DOHH2 (cell line): ENCODE data around the gene PCDH9.

Source experiments
- CTCF ChIP-seq: fragments of 200-600 bp; sonication (generic); IDR thresholded peaks from one replicate; pipeline ENCODE4 v1.5.1; 2014; ENCODE audit warnings: antibody characterized with exemption, mild to moderate bottlenecking, low read depth, low read length; ENCODE audit not compliant: poor library complexity, severe bottlenecking
- EZH2phosphoT487 ChIP-seq: fragments of 200-600 bp; sonication (generic); IDR thresholded peaks from 2 replicates; pipeline ENCODE4 v1.6.1; 2017; ENCODE audit warnings: borderline replicate concordance, mild to moderate bottlenecking, antibody characterized with exemption, low read length, moderate library complexity, mixed read lengths

- TF ChIP-seq CTCF, result no peak
- no peak for TF ChIP-seq EZH2phosphoT487
These were observed 676.7 kb downstream of the PCDH9 start for GRCh38 chr13:66553391-66553790.
